ENCODE data around the gene PFN2.
A peak's percentile ranks its signal among the peaks of the same experiment; 100 is the strongest.

The PFN2 gene

DNA sequence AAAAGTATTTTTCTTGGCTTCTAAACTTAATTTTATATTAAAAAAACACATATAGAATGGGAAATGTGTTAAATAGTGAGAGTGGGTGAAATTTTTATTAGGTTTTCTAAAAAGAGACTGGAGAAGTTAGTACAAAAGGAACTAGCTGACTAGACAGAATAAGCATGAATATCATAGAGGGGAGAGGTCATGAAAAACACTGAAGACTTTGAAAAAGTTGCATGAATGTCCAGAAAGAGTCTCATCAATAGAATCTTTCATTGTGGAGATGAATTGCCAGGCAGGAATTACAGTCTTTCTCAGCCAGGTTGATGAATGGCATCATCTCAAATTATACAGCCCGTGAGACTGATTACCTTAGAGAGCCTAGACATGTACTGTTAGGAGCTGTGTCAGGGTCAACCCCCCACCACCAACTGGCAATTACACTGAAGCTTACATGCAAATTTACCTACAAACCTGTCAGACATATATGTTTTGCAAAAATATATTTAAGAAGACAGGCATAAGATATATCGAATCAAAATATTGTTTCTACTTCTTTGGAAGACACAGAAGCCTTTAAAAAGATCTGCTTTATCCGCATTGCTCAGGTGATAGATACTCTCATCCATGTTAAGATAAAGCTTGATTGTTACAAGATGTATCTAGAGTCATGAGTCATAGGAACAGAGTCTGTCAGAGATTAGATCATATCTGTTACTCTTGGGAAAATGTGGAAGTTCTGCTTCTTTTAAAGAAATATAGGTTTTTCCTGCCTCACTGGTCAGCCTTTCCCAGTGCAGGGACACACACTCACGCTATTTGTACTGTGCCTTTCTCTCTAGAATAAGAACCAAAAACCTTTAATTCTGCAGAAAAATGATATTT is 34.8 kb upstream of the PFN2 start:
- Histone ChIP-seq H3K9ac (no peak overlapping the region), H3K36me3 (ENCODE audit: control insufficient read depth, insufficient read depth, low read length) (no peaks in the 10 kb centered on the region), H3K4me3 (ENCODE audit: low read depth, low read length) (no peak overlapping the region), H3K4me1 (no peaks in the 10 kb centered on the region), H3K9me3 (ENCODE audit: control insufficient read depth, low read length) (no peaks in the 10 kb centered on the region), H3K27ac (no peak overlapping the region), H3K4me2 (ENCODE audit: low read length) (no peak overlapping the region), H3K27me3 (ENCODE audit: control insufficient read depth, insufficient read depth, low read length) (no peaks in the 10 kb centered on the region), H3K79me2 (no peaks in the 10 kb centered on the region), H2AFZ (peak overlapping the region; percentile 33)
- no peak for TF ChIP-seq CTCF (IDR thresholded peaks at IDR 0.05)

DNA sequence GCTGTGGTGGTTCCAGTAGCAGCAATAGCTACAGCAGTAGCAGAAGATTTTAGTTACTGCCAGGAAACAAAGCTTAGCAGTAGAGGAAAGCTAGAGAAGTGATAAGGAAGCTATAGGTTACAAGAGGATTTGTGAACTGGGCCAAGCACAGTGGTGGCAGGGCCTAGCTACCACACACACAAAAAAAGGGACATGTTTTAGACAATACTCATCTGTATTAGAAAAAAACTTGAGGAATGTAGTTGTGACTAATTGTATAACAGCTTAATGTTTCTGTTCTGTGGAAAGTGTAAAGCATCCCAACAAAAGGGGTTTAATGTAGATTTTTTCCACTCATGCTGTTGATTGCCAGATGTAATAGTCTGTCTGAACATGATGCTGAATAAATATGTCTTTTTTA is 29.9 kb upstream of the PFN2 start:
- no peaks in the 10 kb centered on the region for H3K4me1 ChIP-seq
- no peak overlapping the region for H3K4me3 ChIP-seq (ENCODE audit: low read depth, low read length)
- no peaks in the 10 kb centered on the region for H3K27me3 ChIP-seq (ENCODE audit: control insufficient read depth, insufficient read depth, low read length)
- no peak overlapping the region for H3K9ac ChIP-seq
- no peaks in the 10 kb centered on the region for H3K79me2 ChIP-seq
- no peak overlapping the region for H2AFZ ChIP-seq
- TF ChIP-seq CTCF (IDR thresholded peaks at IDR 0.05), result no peak
- no peak overlapping the region for H3K27ac ChIP-seq
- no peaks in the 10 kb centered on the region for H3K9me3 ChIP-seq (ENCODE audit: control insufficient read depth, low read length)
- no peaks in the 10 kb centered on the region for H3K36me3 ChIP-seq (ENCODE audit: control insufficient read depth, insufficient read depth, low read length)
- no peak overlapping the region for H3K4me2 ChIP-seq (ENCODE audit: low read length)

GRCh38 chr3:149999421-149999820 is 28.7 kb upstream of the PFN2 start:
- Histone ChIP-seq H3K9ac (no peak overlapping the region), H3K36me3 (ENCODE audit: control insufficient read depth, insufficient read depth, low read length) (no peaks in the 10 kb centered on the region), H3K4me1 (no peaks in the 10 kb centered on the region), H3K79me2 (no peaks in the 10 kb centered on the region), H3K4me2 (ENCODE audit: low read length) (no peak overlapping the region), H3K27ac (no peak overlapping the region), H3K27me3 (ENCODE audit: control insufficient read depth, insufficient read depth, low read length) (no peaks in the 10 kb centered on the region), H2AFZ (no peak overlapping the region), H3K4me3 (ENCODE audit: low read depth, low read length) (no peak overlapping the region), H3K9me3 (ENCODE audit: control insufficient read depth, low read length) (no peaks in the 10 kb centered on the region)
- TF ChIP-seq CTCF (IDR thresholded peaks at IDR 0.05), result no peak

DNA sequence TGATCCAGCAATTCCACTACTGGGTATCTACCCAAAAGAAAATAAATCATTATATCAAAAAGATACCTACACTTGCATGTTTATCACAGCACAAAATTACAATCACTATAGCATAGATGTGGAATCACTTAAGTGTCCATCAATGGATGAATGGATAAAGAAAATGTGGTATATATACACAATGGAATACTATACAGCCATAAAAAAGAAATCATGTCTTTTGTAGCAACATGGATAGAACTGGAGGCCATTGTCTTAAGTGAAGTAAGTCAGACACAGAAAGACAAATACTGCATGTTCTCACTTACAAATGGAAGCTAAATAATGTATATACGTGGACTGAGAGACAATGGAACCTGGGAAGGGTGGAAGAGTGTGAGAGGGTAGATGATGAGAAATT is 28.3 kb upstream of the PFN2 start:
- H3K4me1 ChIP-seq, result no peaks in the 10 kb centered on the region
- no peak overlapping the region for H3K4me3 ChIP-seq (ENCODE audit: low read depth, low read length)
- H3K9me3 ChIP-seq (ENCODE audit: control insufficient read depth, low read length), result no peaks in the 10 kb centered on the region
- H3K9ac ChIP-seq, result no peak overlapping the region
- no peak overlapping the region for H2AFZ ChIP-seq
- no peak overlapping the region for H3K27ac ChIP-seq
- no peaks in the 10 kb centered on the region for H3K79me2 ChIP-seq
- TF ChIP-seq CTCF (IDR thresholded peaks at IDR 0.05), result no peak
- H3K4me2 ChIP-seq (ENCODE audit: low read length), result no peak overlapping the region
- no peaks in the 10 kb centered on the region for H3K27me3 ChIP-seq (ENCODE audit: control insufficient read depth, insufficient read depth, low read length)
- H3K36me3 ChIP-seq (ENCODE audit: control insufficient read depth, insufficient read depth, low read length), result no peaks in the 10 kb centered on the region

Measured in parathyroid adenoma (tissue), 2 donors.